ENCODE data around the gene BRSK2.

Gene BRSK2

DNA sequence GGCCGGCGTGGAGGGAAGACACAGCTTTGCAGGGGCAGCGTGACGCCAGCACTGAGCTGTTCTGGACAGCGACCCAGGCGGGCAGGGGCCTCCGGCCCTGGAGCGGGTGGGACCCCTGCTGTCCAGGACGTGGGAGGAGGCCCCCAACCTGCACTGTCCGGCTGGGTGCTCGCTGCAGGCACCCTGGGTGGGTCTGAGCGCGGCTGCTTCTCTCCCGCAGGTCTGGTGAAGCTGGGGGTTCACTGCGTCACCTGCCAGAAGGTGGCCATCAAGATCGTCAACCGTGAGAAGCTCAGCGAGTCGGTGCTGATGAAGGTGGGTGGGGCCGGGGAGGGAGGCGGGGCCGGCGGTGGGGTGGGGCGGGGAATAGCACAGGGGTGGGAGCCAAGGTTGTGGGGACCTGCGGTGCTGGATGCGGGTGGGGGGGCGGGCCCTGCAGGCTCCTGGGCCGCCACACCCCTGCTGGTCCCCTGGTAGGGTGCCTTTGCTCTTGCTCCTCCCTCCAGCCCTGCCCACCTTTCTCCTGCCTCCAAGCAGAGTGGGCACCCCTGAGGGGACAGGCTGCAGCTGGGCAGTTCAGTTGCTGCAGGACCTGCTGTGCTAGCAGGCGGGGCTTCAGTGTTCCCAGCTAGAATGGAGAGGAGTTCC lies 46.2 kb downstream of the BRSK2 start:
- no peak for DNase-seq (ENCODE audit: low read depth)

DNA sequence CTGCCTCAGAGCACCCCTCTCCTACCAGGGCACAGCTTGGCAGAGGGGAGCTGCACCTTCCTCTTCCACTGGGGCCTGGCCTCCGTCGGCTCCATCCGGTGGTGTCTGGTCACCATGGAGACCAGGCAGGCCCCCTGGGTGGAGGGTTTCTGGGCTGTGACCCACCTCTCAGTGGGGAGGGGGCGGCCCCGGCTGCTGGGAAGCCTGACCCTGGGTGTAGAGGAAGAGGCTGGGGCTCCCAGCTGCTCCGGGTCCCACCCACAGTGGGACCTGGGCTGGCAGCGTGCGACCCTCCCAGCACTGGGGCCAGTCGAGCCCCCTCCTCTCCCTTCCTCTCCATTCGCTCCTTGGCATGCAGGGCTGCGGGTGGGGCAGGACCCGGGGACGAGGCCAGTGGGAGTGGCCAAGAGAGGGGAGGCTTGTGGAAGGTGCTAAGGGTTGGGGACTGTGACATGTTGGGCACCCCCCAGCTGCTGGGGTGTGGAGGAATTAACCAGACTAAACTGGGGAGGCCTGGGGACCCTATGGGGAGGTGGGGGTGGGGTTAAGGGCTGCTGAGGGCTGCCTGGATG lies 46.8 kb downstream of the BRSK2 start:
- TF ChIP-seq, protein P1, sequence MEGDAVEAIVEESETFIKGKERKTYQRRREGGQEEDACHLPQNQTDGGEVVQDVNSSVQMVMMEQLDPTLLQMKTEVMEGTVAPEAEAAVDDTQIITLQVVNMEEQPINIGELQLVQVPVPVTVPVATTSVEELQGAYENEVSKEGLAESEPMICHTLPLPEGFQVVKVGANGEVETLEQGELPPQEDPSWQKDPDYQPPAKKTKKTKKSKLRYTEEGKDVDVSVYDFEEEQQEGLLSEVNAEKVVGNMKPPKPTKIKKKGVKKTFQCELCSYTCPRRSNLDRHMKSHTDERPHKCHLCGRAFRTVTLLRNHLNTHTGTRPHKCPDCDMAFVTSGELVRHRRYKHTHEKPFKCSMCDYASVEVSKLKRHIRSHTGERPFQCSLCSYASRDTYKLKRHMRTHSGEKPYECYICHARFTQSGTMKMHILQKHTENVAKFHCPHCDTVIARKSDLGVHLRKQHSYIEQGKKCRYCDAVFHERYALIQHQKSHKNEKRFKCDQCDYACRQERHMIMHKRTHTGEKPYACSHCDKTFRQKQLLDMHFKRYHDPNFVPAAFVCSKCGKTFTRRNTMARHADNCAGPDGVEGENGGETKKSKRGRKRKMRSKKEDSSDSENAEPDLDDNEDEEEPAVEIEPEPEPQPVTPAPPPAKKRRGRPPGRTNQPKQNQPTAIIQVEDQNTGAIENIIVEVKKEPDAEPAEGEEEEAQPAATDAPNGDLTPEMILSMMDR (conservative IDR thresholded peaks at IDR 0.05; ENCODE audit: low read length), result no peak
- no peak for DNase-seq (ENCODE audit: low read depth)
- no peak overlapping the region for H3K4me3 ChIP-seq (ENCODE audit: low read length)

More for the DNA sequence above, 46.2 kb downstream of the BRSK2 start:
- TF ChIP-seq, protein P1 (conservative IDR thresholded peaks at IDR 0.05; ENCODE audit: low read length), result no peak
- H3K4me3 ChIP-seq (ENCODE audit: low read length), result no peak overlapping the region

DNA sequence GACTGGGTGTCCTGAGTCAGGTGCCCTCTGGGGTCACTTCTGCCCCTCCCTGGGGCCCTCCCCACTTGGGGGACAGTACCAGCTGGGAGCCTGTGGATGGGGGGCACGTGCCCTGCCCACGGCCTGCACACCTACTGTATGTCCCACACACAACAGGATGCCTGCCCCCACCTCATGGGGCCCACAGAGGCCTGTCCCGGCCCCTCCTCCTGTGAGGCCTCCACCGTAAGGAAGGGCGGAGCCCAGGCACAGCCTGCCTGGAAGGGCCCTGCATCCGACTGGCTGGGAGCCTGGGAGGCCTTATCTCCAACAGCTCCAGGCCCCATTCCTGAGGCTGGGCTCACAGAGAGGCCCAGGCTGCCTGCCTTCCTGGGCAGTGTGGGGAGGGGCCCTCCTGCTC lies 47.8 kb downstream of the BRSK2 start:
- TF ChIP-seq, protein P1 (conservative IDR thresholded peaks at IDR 0.05; ENCODE audit: low read length), result no peak
- H3K4me3 ChIP-seq (ENCODE audit: low read length), result no peak overlapping the region
- DNase-seq (ENCODE audit: low read depth), result peak; percentile 16

DNA sequence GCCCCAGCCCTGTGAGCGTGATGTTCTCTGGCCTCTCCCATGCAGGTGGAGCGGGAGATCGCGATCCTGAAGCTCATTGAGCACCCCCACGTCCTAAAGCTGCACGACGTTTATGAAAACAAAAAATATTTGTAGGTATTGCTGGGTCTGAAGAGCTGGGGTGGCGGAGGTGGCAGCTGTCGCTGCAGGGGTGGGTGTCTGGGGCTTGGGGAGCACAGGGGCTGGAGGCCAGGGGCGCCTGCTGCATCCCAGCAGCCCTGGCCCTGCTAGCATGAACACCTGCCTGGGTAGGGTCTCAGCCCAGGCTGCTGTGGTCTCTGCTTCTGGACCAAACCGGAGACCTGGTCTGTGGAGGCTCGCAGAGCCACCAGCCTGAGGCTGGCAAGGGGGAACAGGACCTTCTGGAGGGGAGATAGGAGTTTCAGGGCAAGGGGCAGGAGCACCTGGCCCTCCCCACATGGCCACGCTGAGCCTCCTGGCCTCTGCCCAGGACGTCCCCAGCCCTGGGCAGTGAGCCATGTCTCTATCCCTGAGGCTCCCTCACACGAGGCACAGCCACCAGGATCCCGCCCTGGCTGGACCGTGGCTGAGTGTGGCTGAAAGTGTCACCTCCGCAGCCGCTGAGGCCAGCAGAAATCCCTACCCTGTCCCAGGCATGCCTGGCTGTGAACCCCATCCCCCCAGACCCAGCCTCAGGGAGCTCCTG lies 48.7 kb downstream of the BRSK2 start:
- no peak for DNase-seq (ENCODE audit: low read depth)
- H3K4me3 ChIP-seq (ENCODE audit: low read length), result no peak overlapping the region
- TF ChIP-seq, protein P1 (conservative IDR thresholded peaks at IDR 0.05; ENCODE audit: low read length), result no peak

DNA sequence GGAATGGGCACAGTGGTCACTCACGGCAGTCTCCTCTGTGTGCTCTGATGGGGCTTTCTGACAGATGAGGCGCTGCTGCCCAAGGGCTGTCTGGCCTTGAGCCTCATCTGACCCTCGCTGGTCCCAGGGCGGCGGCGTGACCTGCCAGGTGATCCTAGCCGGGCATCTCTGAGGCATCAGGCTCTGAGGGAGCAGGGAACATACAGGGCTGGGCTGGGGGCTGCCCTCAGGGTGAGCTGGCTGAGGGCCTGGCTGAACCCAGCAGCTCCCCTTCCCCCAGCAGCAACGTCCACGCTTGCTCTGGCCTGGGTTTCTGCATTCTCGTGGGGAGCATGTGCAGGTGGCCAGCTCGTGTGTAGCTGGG lies 49.2 kb downstream of the BRSK2 start:
- TF ChIP-seq, protein P1 (conservative IDR thresholded peaks at IDR 0.05; ENCODE audit: low read length), result no peak
- DNase-seq (ENCODE audit: low read depth), result no peak
- H3K4me3 ChIP-seq (ENCODE audit: low read length), result no peak overlapping the region

DNA sequence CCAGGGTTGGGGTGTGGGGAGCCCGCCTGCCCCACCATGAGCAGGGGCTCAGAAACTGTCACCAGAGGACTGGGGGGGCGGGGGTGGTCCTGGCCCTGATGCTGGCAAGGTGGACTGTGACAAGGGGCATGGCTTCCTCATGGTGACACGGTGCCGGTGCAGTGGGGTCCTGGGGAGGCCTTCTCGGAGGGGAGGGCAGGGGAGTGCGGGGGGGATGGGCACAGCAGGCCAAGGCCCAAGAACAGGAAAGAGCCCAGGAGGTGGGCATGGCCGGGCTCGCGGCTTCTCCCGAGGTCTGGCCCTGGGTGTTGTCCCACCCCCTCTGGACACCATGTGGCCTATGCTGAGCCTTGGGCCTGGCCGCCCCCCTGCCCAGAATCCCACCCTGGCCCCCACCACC lies 49.6 kb downstream of the BRSK2 start:
- no peak for DNase-seq (ENCODE audit: low read depth)
- TF ChIP-seq, protein P1 (conservative IDR thresholded peaks at IDR 0.05; ENCODE audit: low read length), result no peak

DNA sequence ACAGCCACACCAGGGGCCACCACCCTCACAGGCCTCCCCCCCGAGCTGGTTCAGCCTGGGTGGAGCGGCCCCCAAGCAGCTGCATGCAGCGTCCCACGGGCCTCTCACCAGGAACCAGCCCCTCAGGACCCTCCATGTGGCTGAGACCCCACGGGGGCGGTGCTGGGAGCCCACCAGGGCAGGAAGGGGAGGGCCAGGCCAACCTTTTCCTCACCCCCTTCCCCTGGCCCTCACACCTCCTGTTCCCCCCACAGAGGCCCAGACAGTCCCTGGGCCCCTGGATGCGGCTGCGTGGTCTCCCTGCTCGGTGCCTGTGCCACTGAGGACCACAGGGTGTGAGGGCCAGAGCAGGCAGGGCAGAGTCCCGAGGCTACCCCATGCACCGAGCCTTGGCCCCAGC lies 50.3 kb downstream of the BRSK2 start:
- TF ChIP-seq, protein P1 (conservative IDR thresholded peaks at IDR 0.05; ENCODE audit: low read length), result no peak
- DNase-seq (ENCODE audit: low read depth), result no peak
- no peak overlapping the region for H3K4me3 ChIP-seq (ENCODE audit: low read length)

More for the DNA sequence above, 49.6 kb downstream of the BRSK2 start:
- no peak overlapping the region for H3K4me3 ChIP-seq (ENCODE audit: low read length)

Data from AG10803 (cell line).